ENCODE data around the gene RNF225. TPM values are rescaled to one million over a fixed set of nuclear protein-coding genes. Genes with fewer than 3 reads are reported as not detected.

RNF225 gene
- total and polyA plus RNA-seq, 2 of the 13 experiments (the other 11 are each of a cell fraction or from before 2014, with no cell fraction given) = not detected

DNA sequence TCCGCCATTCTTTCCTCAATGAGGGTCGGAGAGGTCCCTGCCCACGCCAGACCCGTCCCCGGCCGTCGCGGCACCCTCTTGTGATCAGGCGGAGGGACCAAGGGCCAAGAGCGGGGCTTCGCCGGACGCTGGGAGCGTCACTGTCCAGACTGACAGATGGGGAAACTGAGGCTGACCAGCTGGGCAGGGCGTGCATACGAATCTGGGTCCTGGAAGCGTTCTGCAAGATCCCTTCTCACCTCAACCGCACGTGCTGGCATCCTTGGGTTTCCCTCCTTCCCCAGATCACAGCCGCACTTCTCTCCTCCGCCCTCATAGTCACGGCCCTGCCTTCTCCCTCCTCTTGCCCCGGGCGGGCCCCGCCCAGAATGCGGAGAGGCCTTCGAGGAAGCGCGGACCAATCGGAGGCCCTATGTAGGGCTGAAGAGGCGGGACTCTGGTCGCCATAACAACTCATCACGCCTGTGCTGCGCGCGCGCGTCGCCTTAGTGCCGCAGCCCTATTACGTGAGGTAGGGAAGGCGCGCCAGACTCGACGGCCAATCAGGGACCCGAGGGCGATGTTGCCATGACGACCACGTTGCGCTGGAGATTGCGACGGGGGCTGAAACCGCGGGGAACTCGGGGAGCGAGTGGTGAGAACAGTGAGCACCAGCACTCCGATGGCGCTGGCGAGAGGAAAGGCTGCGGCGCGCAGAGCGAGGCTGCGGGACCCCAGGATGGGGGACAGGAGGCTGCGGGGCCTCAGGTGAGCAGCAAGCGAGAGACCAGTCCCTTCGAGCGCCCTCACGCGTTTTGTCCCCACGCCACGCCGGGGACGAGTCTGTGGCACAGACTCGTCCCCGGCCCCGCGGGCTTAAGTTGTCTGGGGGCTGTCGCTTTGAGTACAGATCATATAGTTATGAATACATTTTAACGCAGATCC lies 5.7 kb downstream of the RNF225 start (continued):
- TF ChIP-seq, protein P1, sequence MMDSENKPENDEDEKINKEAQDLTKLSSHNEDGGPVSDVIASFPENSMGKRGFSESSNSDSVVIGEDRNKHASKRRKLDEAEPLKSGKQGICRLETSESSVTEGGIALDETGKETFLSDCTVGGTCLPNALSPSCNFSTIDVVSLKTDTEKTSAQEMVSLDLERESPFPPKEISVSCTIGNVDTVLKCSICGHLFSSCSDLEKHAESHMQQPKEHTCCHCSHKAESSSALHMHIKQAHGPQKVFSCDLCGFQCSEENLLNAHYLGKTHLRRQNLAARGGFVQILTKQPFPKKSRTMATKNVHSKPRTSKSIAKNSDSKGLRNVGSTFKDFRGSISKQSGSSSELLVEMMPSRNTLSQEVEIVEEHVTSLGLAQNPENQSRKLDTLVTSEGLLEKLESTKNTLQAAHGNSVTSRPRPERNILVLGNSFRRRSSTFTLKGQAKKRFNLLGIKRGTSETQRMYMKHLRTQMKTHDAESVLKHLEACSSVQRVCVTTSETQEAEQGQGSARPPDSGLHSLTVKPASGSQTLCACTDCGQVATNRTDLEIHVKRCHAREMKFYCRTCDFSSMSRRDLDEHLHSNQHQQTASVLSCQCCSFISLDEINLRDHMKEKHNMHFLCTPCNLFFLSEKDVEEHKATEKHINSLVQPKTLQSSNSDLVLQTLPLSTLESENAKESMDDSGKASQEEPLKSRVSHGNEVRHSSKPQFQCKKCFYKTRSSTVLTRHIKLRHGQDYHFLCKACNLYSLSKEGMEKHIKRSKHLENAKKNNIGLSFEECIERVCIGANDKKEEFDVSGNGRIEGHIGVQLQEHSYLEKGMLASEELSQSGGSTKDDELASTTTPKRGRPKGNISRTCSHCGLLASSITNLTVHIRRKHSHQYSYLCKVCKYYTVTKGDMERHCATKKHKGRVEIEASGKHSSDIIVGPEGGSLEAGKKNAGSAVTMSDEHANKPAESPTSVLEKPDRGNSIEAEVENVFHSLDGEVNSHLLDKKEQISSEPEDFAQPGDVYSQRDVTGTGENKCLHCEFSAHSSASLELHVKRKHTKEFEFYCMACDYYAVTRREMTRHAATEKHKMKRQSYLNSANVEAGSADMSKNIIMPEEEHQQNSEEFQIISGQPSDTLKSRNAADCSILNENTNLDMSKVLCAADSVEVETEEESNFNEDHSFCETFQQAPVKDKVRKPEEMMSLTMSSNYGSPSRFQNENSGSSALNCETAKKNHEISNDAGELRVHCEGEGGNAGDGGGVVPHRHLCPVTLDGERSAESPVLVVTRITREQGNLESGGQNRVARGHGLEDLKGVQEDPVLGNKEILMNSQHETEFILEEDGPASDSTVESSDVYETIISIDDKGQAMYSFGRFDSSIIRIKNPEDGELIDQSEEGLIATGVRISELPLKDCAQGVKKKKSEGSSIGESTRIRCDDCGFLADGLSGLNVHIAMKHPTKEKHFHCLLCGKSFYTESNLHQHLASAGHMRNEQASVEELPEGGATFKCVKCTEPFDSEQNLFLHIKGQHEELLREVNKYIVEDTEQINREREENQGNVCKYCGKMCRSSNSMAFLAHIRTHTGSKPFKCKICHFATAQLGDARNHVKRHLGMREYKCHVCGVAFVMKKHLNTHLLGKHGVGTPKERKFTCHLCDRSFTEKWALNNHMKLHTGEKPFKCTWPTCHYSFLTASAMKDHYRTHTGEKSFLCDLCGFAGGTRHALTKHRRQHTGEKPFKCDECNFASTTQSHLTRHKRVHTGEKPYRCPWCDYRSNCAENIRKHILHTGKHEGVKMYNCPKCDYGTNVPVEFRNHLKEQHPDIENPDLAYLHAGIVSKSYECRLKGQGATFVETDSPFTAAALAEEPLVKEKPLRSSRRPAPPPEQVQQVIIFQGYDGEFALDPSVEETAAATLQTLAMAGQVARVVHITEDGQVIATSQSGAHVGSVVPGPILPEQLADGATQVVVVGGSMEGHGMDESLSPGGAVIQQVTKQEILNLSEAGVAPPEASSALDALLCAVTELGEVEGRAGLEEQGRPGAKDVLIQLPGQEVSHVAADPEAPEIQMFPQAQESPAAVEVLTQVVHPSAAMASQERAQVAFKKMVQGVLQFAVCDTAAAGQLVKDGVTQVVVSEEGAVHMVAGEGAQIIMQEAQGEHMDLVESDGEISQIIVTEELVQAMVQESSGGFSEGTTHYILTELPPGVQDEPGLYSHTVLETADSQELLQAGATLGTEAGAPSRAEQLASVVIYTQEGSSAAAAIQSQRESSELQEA (CRISPR knock-in tag; IDR thresholded peaks at IDR 0.05; ENCODE audit: not compliant biosample characterization) = peak; percentile 56
- 0 out of 4 replicates have a peak, but pooled peaks of 1 of the 2 experiments have one; percentile 16 for TF ChIP-seq KLF16 (CRISPR knock-in tag; IDR thresholded peaks at IDR 0.05)
- TF ChIP-seq KDM4B (CRISPR knock-in tag; IDR thresholded peaks at IDR 0.05) = 0 out of 2 replicates have a peak, but pooled peaks have one; percentile 3
- no peak for TF ChIP-seq SMAD3 (CRISPR knock-in tag; IDR thresholded peaks at IDR 0.05)
- peak; percentile 54; the same call in 1 of the 2 replicates for TF ChIP-seq MYC (CRISPR knock-in tag; IDR thresholded peaks at IDR 0.05; ENCODE audit: borderline replicate concordance)
- no peak for TF ChIP-seq TAF15 (IDR thresholded peaks at IDR 0.05; ENCODE audit: low read depth, low read length, poor library complexity, severe bottlenecking)
- TF ChIP-seq AGO2 (optimal IDR thresholded peaks at IDR 0.05; ENCODE audit: low read depth, low read length) = peak; percentile 41
- TF ChIP-seq, protein P2, sequence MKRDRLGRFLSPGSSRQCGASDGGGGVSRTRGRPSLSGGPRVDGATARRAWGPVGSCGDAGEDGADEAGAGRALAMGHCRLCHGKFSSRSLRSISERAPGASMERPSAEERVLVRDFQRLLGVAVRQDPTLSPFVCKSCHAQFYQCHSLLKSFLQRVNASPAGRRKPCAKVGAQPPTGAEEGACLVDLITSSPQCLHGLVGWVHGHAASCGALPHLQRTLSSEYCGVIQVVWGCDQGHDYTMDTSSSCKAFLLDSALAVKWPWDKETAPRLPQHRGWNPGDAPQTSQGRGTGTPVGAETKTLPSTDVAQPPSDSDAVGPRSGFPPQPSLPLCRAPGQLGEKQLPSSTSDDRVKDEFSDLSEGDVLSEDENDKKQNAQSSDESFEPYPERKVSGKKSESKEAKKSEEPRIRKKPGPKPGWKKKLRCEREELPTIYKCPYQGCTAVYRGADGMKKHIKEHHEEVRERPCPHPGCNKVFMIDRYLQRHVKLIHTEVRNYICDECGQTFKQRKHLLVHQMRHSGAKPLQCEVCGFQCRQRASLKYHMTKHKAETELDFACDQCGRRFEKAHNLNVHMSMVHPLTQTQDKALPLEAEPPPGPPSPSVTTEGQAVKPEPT (CRISPR knock-in tag; IDR thresholded peaks at IDR 0.05; ENCODE audit: low read depth) = 0 out of 2 replicates have a peak, but pooled peaks have one; percentile 18
- TF ChIP-seq NFATC3 (CRISPR knock-in tag; IDR thresholded peaks at IDR 0.05) = no peak
- TF ChIP-seq POLR2A (IDR thresholded peaks at IDR 0.05; ENCODE audit: insufficient read depth in 1 of 2, low read depth in 2 of 2, low read length in 2 of 2) = peak; percentile 76 to 90
- TF ChIP-seq TBX2 (CRISPR knock-in tag; IDR thresholded peaks at IDR 0.05; ENCODE audit: borderline replicate concordance) = peak; percentile 89
- TF ChIP-seq MAZ (IDR thresholded peaks at IDR 0.05; ENCODE audit: borderline replicate concordance, low read depth, low read length) = peak; percentile 61; the same call in 1 of the 2 replicates
- TF ChIP-seq MAZ (CRISPR knock-in tag; IDR thresholded peaks at IDR 0.05; ENCODE audit: low read depth) = peak; percentile 51; the same call in 1 of the 2 replicates
- TF ChIP-seq, protein P3, sequence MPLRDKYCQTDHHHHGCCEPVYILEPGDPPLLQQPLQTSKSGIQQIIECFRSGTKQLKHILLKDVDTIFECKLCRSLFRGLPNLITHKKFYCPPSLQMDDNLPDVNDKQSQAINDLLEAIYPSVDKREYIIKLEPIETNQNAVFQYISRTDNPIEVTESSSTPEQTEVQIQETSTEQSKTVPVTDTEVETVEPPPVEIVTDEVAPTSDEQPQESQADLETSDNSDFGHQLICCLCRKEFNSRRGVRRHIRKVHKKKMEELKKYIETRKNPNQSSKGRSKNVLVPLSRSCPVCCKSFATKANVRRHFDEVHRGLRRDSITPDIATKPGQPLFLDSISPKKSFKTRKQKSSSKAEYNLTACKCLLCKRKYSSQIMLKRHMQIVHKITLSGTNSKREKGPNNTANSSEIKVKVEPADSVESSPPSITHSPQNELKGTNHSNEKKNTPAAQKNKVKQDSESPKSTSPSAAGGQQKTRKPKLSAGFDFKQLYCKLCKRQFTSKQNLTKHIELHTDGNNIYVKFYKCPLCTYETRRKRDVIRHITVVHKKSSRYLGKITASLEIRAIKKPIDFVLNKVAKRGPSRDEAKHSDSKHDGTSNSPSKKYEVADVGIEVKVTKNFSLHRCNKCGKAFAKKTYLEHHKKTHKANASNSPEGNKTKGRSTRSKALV (CRISPR knock-in tag; IDR thresholded peaks at IDR 0.05) = no peak
